Measurements from ENCODE around the gene GATB. TPM values are rescaled to one million over a fixed set of nuclear protein-coding genes. Genes with fewer than 3 reads are reported as not detected.

The GATB gene
- 24.5 TPM for total RNA-seq (ENCODE audit: unreplicated experiment)
- long read RNA-seq, transcript GATB-201 (13 exons, 2,385 nt) = major isoform, 20 of 29 reads
- long read RNA-seq, partial matches to known transcripts = 3 of 29 reads
- long read RNA-seq, other reads (novel, unspliced or antisense) = 4 of 29 reads

DNA sequence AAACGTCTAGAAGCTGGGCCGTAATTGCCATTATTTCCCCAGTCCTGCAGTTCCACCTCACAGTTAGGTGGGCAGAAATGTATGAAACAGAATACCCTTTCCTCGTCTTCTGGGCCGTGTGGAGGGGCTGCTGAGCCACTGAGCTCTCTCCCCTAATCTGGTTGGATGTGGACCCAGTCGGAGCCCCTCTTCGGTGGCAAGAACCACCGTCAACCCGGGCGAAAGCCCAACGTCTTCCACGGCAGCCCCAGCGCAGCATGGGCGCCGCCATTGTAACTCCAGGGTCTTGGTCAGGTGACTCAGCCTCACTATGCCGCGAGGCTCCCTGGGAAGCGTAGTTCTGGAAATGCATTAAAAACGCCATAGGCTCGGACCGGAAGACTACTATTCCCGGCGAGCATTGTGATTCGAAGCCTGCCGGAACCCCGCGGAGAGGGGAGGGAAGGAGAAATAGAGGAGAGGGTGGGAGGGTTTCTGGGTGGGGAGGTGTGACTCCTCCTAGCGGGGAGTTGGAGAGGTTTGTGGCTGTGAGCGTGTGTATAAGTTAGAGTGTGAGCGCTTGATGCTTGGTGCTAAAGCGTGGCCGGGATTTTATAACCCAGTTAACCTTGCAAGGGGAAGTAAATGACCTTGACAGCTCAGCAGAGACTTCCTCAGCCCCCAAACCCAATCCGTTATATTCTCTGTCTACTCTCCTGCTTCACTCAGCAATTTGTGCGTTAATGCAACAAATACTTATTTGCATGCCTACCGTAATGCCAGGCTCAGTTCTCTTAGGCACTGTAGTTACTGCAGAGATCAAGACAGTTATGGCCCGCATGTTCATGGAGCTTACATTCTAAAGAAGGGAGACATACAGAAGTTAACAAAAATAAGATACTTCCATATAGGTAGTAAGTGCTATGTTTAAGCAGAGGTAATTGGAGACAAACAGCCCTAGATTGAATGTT, at the start of gene GATB:
Gene GATB, minus strand, starts transcription at position 296 of the 950 bp plus-strand sequence. Its CDS starts 25 bp downstream, at position 271.
- no peaks in the 10 kb centered on the region for H3K4me1 Mint-ChIP-seq (ENCODE audit: low read depth, unreplicated experiment)
- H3K27me3 Mint-ChIP-seq (ENCODE audit: unreplicated experiment) = no peaks in the 10 kb centered on the region
- DNase-seq = peak; percentile 91
- H3K9me3 Mint-ChIP-seq (ENCODE audit: unreplicated experiment) = peaks cover 2% of the 10 kb centered on the region
- H3K27ac Mint-ChIP-seq (ENCODE audit: unreplicated experiment) = peak within 1 kb of the TSS; percentile 98
- H3K4me3 Mint-ChIP-seq (ENCODE audit: unreplicated experiment) = peak within 1 kb of the TSS; percentile 99
- no peaks in the 10 kb centered on the region for H3K36me3 Mint-ChIP-seq (ENCODE audit: unreplicated experiment)
- peak; percentile 67 for TF ChIP-seq CTCF (IDR thresholded peaks at IDR 0.05; ENCODE audit: partially characterized antibody, unreplicated experiment)

DNA sequence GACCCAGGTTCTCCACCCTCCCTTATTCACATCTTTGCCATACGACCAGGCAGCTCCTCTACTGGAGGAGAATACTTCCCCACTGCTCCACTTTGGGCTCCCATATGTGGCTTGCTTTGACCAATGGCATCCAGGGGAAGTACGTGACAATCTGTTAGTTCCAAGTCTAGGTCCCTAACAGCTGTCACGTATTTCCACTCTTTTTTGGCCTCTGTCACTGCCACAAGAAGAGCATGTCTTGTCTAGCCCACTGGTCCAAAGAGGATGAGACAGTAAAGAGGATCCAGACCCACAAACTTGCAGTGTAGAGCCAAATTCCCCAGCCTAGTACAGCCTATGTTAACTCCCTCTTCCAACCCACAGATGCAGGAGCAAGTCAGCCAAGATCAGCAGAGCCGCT, 49.7 kb upstream of the GATB start:
- Mint-ChIP-seq H3K4me3 (ENCODE audit: unreplicated experiment) (no peak overlapping the region), H3K4me1 (ENCODE audit: low read depth, unreplicated experiment) (peaks cover 4% of the 10 kb centered on the region), H3K9me3 (ENCODE audit: unreplicated experiment) (peaks cover 5% of the 10 kb centered on the region), H3K36me3 (ENCODE audit: unreplicated experiment) (no peaks in the 10 kb centered on the region), H3K27me3 (ENCODE audit: unreplicated experiment) (peaks cover 2% of the 10 kb centered on the region), H3K27ac (ENCODE audit: unreplicated experiment) (no peak overlapping the region)
- no peak for TF ChIP-seq CTCF (IDR thresholded peaks at IDR 0.05; ENCODE audit: partially characterized antibody, unreplicated experiment)
- no peak for DNase-seq

- H3K9me3 Mint-ChIP-seq (ENCODE audit: unreplicated experiment) = peaks cover 5% of the 10 kb centered on the region
- DNase-seq = no peak
- no peak overlapping the region for H3K27ac Mint-ChIP-seq (ENCODE audit: unreplicated experiment)
- H3K4me1 Mint-ChIP-seq (ENCODE audit: low read depth, unreplicated experiment) = peaks cover 4% of the 10 kb centered on the region
- no peaks in the 10 kb centered on the region for H3K36me3 Mint-ChIP-seq (ENCODE audit: unreplicated experiment)
- no peak overlapping the region for H3K4me3 Mint-ChIP-seq (ENCODE audit: unreplicated experiment)
- no peak for TF ChIP-seq CTCF (IDR thresholded peaks at IDR 0.05; ENCODE audit: partially characterized antibody, unreplicated experiment)
- peaks cover 2% of the 10 kb centered on the region for H3K27me3 Mint-ChIP-seq (ENCODE audit: unreplicated experiment)
Observed at GRCh38 chr4:151809716-151810115, 48.9 kb upstream of the GATB start.

DNA sequence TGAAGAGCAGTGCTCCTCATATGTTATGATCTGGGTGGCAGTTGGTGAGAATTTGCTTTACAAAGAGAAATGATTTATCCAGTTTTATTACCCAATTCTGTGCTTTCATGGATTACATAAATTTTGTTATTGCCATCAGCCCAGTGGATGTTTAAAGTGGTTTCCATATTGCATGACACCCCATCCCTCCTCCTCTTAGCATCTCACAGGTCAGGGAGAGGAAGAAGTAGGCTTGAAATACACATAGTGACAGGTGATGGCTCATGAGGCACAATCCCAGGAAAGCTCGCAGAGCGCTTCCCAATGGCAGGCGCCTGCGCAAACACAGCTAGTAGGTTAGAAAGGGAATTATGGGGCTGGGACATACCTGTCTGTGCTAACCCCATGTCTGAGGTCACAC, 47.7 kb upstream of the GATB start:
- peaks cover 4% of the 10 kb centered on the region for H3K4me1 Mint-ChIP-seq (ENCODE audit: low read depth, unreplicated experiment)
- no peak for DNase-seq
- H3K27me3 Mint-ChIP-seq (ENCODE audit: unreplicated experiment) = peaks cover 2% of the 10 kb centered on the region

More for the DNA sequence above, 47.7 kb upstream of the GATB start:
- Mint-ChIP-seq H3K27ac (ENCODE audit: unreplicated experiment) (no peak overlapping the region), H3K9me3 (ENCODE audit: unreplicated experiment) (peaks cover 5% of the 10 kb centered on the region), H3K4me3 (ENCODE audit: unreplicated experiment) (no peak overlapping the region), H3K36me3 (ENCODE audit: unreplicated experiment) (no peaks in the 10 kb centered on the region)
- no peak for TF ChIP-seq CTCF (IDR thresholded peaks at IDR 0.05; ENCODE audit: partially characterized antibody, unreplicated experiment)

All from glutamatergic neuron (in vitro differentiated cells).